Hepatocyte (in vitro differentiated cells): ENCODE data around the gene LYPLA2.

Experiments
- EZH2phosphoT487 ChIP-seq: fragments of 200-600 bp; sonication (generic); IDR thresholded peaks from one replicate; pipeline ENCODE4 v1.6.1; 2018; ENCODE audit warnings: antibody characterized with exemption, mild to moderate bottlenecking, low read depth, moderate library complexity; ENCODE audit not compliant: unreplicated experiment, severe bottlenecking
- TF ChIP-seq, protein P1 (sequence below): fragments of 200-600 bp; sonication (generic); IDR thresholded peaks from 2 replicates; pipeline ENCODE4 v1.5.1; 2016; ENCODE audit warnings: antibody characterized with exemption, mild to moderate bottlenecking; ENCODE audit not compliant: poor library complexity

DNA sequence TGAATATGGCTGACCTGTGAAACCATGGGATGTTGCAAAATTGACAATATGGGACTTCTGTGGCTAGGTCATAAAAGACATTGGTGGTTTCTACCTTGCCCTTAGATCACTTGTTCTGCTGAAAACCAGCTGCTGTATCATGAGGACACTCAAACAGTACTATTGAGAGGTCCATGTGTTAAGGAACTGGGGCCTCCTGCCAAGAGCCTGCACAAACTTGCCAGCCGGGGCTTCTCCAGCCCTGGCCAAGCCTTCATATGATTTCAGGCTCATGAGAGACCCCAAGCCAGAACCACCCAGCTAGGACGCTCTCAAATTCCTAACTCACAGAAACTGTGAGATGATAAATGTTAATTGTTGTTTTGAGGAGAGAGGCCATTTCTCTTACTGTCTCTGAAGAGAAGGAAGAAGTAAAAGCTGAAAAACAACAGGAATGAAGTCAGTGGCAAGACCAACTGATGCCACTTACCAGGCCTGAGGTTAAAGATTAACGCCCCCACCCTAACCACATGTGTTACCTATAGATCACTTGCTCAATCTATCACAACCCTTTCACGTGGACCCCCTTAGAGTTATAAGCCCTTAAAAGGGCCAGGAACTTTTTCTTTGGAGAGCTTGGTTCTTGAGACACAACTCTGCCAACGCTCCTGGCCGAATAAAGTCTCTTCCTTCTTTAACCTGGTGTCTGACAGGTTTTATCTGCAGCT is 16.6 kb upstream of the LYPLA2 start:
- TF ChIP-seq, protein P1, sequence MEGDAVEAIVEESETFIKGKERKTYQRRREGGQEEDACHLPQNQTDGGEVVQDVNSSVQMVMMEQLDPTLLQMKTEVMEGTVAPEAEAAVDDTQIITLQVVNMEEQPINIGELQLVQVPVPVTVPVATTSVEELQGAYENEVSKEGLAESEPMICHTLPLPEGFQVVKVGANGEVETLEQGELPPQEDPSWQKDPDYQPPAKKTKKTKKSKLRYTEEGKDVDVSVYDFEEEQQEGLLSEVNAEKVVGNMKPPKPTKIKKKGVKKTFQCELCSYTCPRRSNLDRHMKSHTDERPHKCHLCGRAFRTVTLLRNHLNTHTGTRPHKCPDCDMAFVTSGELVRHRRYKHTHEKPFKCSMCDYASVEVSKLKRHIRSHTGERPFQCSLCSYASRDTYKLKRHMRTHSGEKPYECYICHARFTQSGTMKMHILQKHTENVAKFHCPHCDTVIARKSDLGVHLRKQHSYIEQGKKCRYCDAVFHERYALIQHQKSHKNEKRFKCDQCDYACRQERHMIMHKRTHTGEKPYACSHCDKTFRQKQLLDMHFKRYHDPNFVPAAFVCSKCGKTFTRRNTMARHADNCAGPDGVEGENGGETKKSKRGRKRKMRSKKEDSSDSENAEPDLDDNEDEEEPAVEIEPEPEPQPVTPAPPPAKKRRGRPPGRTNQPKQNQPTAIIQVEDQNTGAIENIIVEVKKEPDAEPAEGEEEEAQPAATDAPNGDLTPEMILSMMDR: no peak
- no peak for TF ChIP-seq EZH2phosphoT487
